Endothelial cell of umbilical vein (primary cell): ENCODE measurements around the gene ME3. TPM values are rescaled to one million over a fixed set of nuclear protein-coding genes. Genes with fewer than 3 reads are reported as not detected.

Experiments
- BruUV-seq: library from RNA; stranded (reverse); fragments of 400-500 nt; replicated peaks from 2 replicates; lab custom pipeline; 2021; lab: Mats Ljungman, UMichigan
- CTCF ChIA-PET: fragments of 300-600, 350-600 bp; sonication (Branson Sonifier 250); formaldehyde crosslinking; loops from one replicate; lab custom pipeline; 2021; ENCODE audit warnings: antibody characterized with exemption, inconsistent platforms; lab: Charles Lee
- POLR2A ChIA-PET: fragments of 300-600, 350-600 bp; sonication (Branson Sonifier 250); formaldehyde crosslinking; loops from one replicate; lab custom pipeline; 2021; ENCODE audit warnings: antibody characterized with exemption, inconsistent platforms; lab: Charles Lee
- DNase-seq: peaks from one replicate; pipeline ENCODE4 v3.0.0-alpha.2; 2011; ENCODE audit warnings: low read depth, low spot score
- FAIRE-seq: peaks from 2 replicates; lab custom pipeline; 2011; peaks lifted over from hg19 to GRCh38; lab: Jason Lieb, UNC
- H2AFZ ChIP-seq: 2 replicates; pipeline ENCODE4 v1.6.0; 2012; ENCODE audit warnings: low read depth, low read length, control low read depth, inconsistent platforms
- H3K27ac ChIP-seq: 2 replicates; pipeline ENCODE4 v1.5.1; 2011; ENCODE audit warnings: low read depth, mild to moderate bottlenecking, control low read depth, low read length, moderate library complexity; ENCODE audit not compliant: insufficient read depth
- H3K27me3 ChIP-seq, 2 experiments: 2 replicates each; pipeline versions ENCODE4 v1.6.0 to v1.6.1; 2011; ENCODE audit warnings: low read length in 2 of 2, mixed read lengths in 1 of 2; ENCODE audit not compliant: control insufficient read depth in 2 of 2, insufficient read depth in 2 of 2
- H3K36me3 ChIP-seq, 2 experiments: 2 replicates in 1 of 2; 3 replicates in 1 of 2; pipeline ENCODE4 v1.5.1; 2011; ENCODE audit warnings: low read length in 2 of 2, mild to moderate bottlenecking in 1 of 2, moderate library complexity in 1 of 2; ENCODE audit not compliant: control insufficient read depth in 2 of 2, insufficient read depth in 2 of 2; ENCODE audit errors: extremely low read depth in 1 of 2
- H3K4me1 ChIP-seq: 3 replicates; pipeline ENCODE4 v1.5.1; 2011; ENCODE audit warnings: mild to moderate bottlenecking, low read length; ENCODE audit not compliant: control insufficient read depth, insufficient read depth; ENCODE audit errors: extremely low read depth
- H3K4me2 ChIP-seq: 2 replicates; pipeline ENCODE4 v1.6.1; 2011; ENCODE audit warnings: low read length, control low read depth, mixed read lengths; ENCODE audit not compliant: insufficient read depth
- H3K4me3 ChIP-seq, 3 experiments: fragments of 200-600 bp in 1 of 3; sonication (generic), shearing (Covaris generic) in 1 of 3; replicated peaks in 1 of 3; 2 replicates each; pipeline ENCODE4 v1.5.1; 2011 to 2016; ENCODE audit warnings: control low read depth in 3 of 3, low read length in 3 of 3, mild to moderate bottlenecking in 2 of 3, inconsistent platforms in 1 of 3, low read depth in 1 of 3, moderate library complexity in 1 of 3; ENCODE audit not compliant: insufficient read depth in 1 of 3
- H3K79me2 ChIP-seq: 2 replicates; pipeline ENCODE4 v1.6.0; 2012; ENCODE audit warnings: low read length, inconsistent platforms; ENCODE audit not compliant: control insufficient read depth, insufficient read depth
- H3K9ac ChIP-seq: replicated peaks from 2 replicates; pipeline ENCODE3; 2011; ENCODE audit warnings: low read length, control low read depth; ENCODE audit not compliant: insufficient read depth; ENCODE audit errors: extremely low read depth
- H3K9me1 ChIP-seq: replicated peaks from 3 replicates; pipeline ENCODE4 v1.6.0; 2011; ENCODE audit warnings: mild to moderate bottlenecking, low read length; ENCODE audit not compliant: control insufficient read depth, insufficient read depth; ENCODE audit errors: extremely low read depth
- H3K9me3 ChIP-seq: replicated peaks from 2 replicates; pipeline ENCODE4 v1.5.1; 2012; ENCODE audit warnings: low read length, inconsistent platforms; ENCODE audit not compliant: control insufficient read depth, insufficient read depth
- H4K20me1 ChIP-seq: replicated peaks from 2 replicates; pipeline ENCODE3; 2011; ENCODE audit warnings: mild to moderate bottlenecking, low read length; ENCODE audit not compliant: control insufficient read depth, insufficient read depth; ENCODE audit errors: extremely low read depth
- EZH2 ChIP-seq: IDR thresholded peaks from 2 replicates; pipeline ENCODE4 v1.6.1; 2012; ENCODE audit warnings: borderline replicate concordance, low read depth, mild to moderate bottlenecking, moderate library complexity, low read length, inconsistent platforms; ENCODE audit not compliant: severe bottlenecking
- FOS ChIP-seq: IDR thresholded peaks from 2 replicates; pipeline ENCODE4 v1.6.1; 2011; ENCODE audit warnings: mild to moderate bottlenecking, low read length, moderate library complexity, borderline replicate concordance; ENCODE audit not compliant: insufficient read depth
- GATA2 ChIP-seq: IDR thresholded peaks from 2 replicates; pipeline ENCODE4 v1.7.0; 2011; ENCODE audit warnings: low read depth, mild to moderate bottlenecking, moderate library complexity, mixed read lengths, low read length; ENCODE audit not compliant: insufficient read length, insufficient read depth
- JUN ChIP-seq: IDR thresholded peaks from 2 replicates; pipeline ENCODE4 v1.6.1; 2011; ENCODE audit warnings: borderline replicate concordance, low read depth; ENCODE audit not compliant: insufficient read length, insufficient read depth
- MYC ChIP-seq: IDR thresholded peaks from one replicate; pipeline ENCODE4 v1.6.1; 2011; ENCODE audit warnings: mild to moderate bottlenecking, low read depth, low read length
- POLR2A ChIP-seq: IDR thresholded peaks from 2 replicates; pipeline ENCODE4 v1.6.1; 2012; ENCODE audit warnings: low read depth, mild to moderate bottlenecking, control low read depth, low read length
- POLR2AphosphoS5 ChIP-seq: IDR thresholded peaks from 2 replicates; pipeline ENCODE4 v1.6.1; 2012; ENCODE audit warnings: low read depth, mild to moderate bottlenecking, control low read depth, low read length, moderate library complexity; ENCODE audit not compliant: insufficient read depth
- dilution Hi-C: fragments of 300-500 bp; cut with MboI; formaldehyde crosslinking; loops from one replicate; pipeline ENCODE4 v1.15.0; 2019; ENCODE audit warnings: low sequenced_read_pairs; ENCODE audit not compliant: extremely low pct_ligation_motif_present
- intact Hi-C: fragments of 100-400 bp; cut with micrococcal nuclease; formaldehyde crosslinking; loops from one replicate; pipeline ENCODE4 v1.10.0; 2022
- polyA plus RNA-seq, 4 experiments: library from polyadenylated mRNA; depleted of rRNA in 3 of 4; stranded (reverse) in 3 of 4; unstranded in 1 of 4; fragments of >200 nt; gene quantifications; 2 replicates each; pipeline versions ENCODE4 v1.2.1 to v1.2.3, GENCODE V29; 2011 to 2012; ENCODE audit warnings: missing spikeins in 1 of 4
- total RNA-seq: library from RNA; stranded (reverse); gene quantifications from 2 replicates; pipeline ENCODE4 v1.2.3, GENCODE V29; 2021
- TF ChIP-seq, protein P1 (sequence below): IDR thresholded peaks from 2 replicates; pipeline ENCODE4 v1.6.1; 2011; ENCODE audit not compliant: insufficient read depth, insufficient read length
- TF ChIP-seq, protein P2 (sequence below), 2 donors: IDR thresholded peaks; 1 replicate in 1 of 2; 2 replicates in 1 of 2; pipeline ENCODE4 v1.5.1; 2011; ENCODE audit warnings: low read length in 2 of 2, mild to moderate bottlenecking in 2 of 2, moderate library complexity in 2 of 2, control low read depth in 1 of 2, inconsistent platforms in 1 of 2, low read depth in 1 of 2; ENCODE audit not compliant: insufficient read depth in 1 of 2; ENCODE audit errors: extremely low read depth in 1 of 2

Gene ME3
- total and polyA plus RNA-seq, 2 donors (not counting 3 experiments of a cell fraction or from before 2014, with no cell fraction given) = 26.9 to 30.4 TPM

DNA sequence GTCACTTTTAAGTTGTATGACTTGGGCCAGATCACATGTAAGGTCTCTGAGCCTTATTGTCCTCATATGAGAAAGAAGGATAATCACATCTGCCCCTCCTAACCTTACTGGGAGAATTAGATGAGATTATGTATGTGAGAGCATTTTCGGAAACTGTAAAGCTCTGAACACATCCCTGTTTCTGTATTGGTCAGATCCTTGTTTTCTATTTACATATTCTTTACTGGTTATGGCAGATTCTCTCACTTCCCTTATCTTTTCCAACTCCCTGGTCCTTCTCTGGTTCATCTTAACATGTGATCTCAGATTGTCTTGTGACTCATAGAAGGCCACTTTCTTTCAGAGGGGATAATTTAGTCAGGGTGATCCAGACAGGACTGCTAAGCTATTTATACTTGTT lies 255.9 kb downstream of the ME3 start:
- ChIA-PET POLR2A (no interaction called here), CTCF (interaction anchor here (0.9 to 7.1 kb wide), 2 partner anchors 45 to 56 kb away, joined by 3 to 50 read pairs; no protein-coding TSS in a partner anchor)
- dilution Hi-C loops (no loop called here), intact Hi-C loops (loop anchor here (5.0 to 10.0 kb wide), 2 partner anchors 119 to 562 kb away; partner anchors contain the start of gene CCDC83)
- no peaks in the 10 kb centered on the region for H3K4me1 ChIP-seq
- no peaks in the 10 kb centered on the region for H4K20me1 ChIP-seq
- no peak overlapping the region for H3K4me2 ChIP-seq
- no peak overlapping the region for H2AFZ ChIP-seq
- H3K9me1 ChIP-seq = no peaks in the 10 kb centered on the region
- no peaks in the 10 kb centered on the region for H3K27me3 ChIP-seq
- H3K36me3 ChIP-seq = no peaks in the 10 kb centered on the region
- no peaks in the 10 kb centered on the region for H3K9me3 ChIP-seq
- H3K9ac ChIP-seq = no peak overlapping the region
- BruUV-seq = no TSS peak
- H3K79me2 ChIP-seq = no peaks in the 10 kb centered on the region
- FAIRE-seq (no peak), DNase-seq (no peak)
- H3K27ac ChIP-seq = no peak overlapping the region
- TF ChIP-seq FOS = no peak
- no peak for TF ChIP-seq MYC
- TF ChIP-seq GATA2 = no peak
- TF ChIP-seq POLR2A = no peak
- TF ChIP-seq POLR2AphosphoS5 = no peak
- TF ChIP-seq, protein P1, sequence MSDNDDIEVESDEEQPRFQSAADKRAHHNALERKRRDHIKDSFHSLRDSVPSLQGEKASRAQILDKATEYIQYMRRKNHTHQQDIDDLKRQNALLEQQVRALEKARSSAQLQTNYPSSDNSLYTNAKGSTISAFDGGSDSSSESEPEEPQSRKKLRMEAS = no peak
- TF ChIP-seq, protein P2, sequence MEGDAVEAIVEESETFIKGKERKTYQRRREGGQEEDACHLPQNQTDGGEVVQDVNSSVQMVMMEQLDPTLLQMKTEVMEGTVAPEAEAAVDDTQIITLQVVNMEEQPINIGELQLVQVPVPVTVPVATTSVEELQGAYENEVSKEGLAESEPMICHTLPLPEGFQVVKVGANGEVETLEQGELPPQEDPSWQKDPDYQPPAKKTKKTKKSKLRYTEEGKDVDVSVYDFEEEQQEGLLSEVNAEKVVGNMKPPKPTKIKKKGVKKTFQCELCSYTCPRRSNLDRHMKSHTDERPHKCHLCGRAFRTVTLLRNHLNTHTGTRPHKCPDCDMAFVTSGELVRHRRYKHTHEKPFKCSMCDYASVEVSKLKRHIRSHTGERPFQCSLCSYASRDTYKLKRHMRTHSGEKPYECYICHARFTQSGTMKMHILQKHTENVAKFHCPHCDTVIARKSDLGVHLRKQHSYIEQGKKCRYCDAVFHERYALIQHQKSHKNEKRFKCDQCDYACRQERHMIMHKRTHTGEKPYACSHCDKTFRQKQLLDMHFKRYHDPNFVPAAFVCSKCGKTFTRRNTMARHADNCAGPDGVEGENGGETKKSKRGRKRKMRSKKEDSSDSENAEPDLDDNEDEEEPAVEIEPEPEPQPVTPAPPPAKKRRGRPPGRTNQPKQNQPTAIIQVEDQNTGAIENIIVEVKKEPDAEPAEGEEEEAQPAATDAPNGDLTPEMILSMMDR (IDR thresholded peaks at IDR 0.05; ENCODE audit: extremely low read depth in 1 of 2, insufficient read depth in 1 of 2, low read depth in 1 of 2, low read length in 2 of 2) = no peak
- no peak for TF ChIP-seq JUN
- TF ChIP-seq EZH2 = no peak
- no peak overlapping the region for H3K4me3 ChIP-seq
